Cardiac muscle cell (in vitro differentiated cells and primary cell): Measurements from ENCODE around the gene ZC2HC1B. TPM values are rescaled to one million over a fixed set of nuclear protein-coding genes. Genes with fewer than 3 reads are reported as not detected.
A peak's percentile ranks its signal among the peaks of the same experiment; 100 is the strongest.
"Not testable (repeated sequence)": the region's sequence is repeated elsewhere in the genome, so short reads cannot be mapped to it uniquely, and the experiment has no call there.

Source experiments
- DNase-seq, 2 donors: peaks; one replicate each; pipeline versions ENCODE4 v3.0.0 to v3.0.0-alpha.2; 2010 to 2017; ENCODE audit warnings: low read depth in 1 of 2, low spot score in 1 of 2
- H3K27ac ChIP-seq: fragments of 200-600 bp; sonication (generic); 2 replicates; pipeline ENCODE4 v1.5.1; 2016
- H3K27me3 ChIP-seq: fragments of 200-600 bp; sonication (generic); 2 replicates; pipeline ENCODE4 v1.6.0; 2016; ENCODE audit warnings: control low read depth
- H3K36me3 ChIP-seq: fragments of 200-600 bp; sonication (generic); 2 replicates; pipeline ENCODE4 v1.5.1; 2016; ENCODE audit warnings: control low read depth
- H3K4me1 ChIP-seq: fragments of 200-600 bp; sonication (generic); 2 replicates; pipeline ENCODE4 v1.8.1; 2017; ENCODE audit warnings: low read depth, mild to moderate bottlenecking, mixed run types
- H3K4me3 ChIP-seq: fragments of 200-600 bp; sonication (generic); 2 replicates; pipeline ENCODE4 v1.5.1; 2016; ENCODE audit warnings: mild to moderate bottlenecking
- H3K9me3 ChIP-seq: fragments of 200-600 bp; sonication (generic); 2 replicates; pipeline ENCODE4 v1.5.1; 2017; ENCODE audit warnings: low read depth, mild to moderate bottlenecking, control low read depth
- CTCF ChIP-seq: IDR thresholded peaks from 2 replicates; pipeline ENCODE4 v1.5.1; 2012; ENCODE audit warnings: low read depth, mild to moderate bottlenecking, low read length
- polyA plus RNA-seq: library from polyadenylated mRNA; unstranded; fragments of >200 nt; fragmentation: Nextera tagmentation; extraction: Ambion mirVana; gene quantifications from 2 replicates; pipeline ENCODE4 v1.2.1, GENCODE V29; 2016
- total RNA-seq: library from RNA; depleted of rRNA; stranded (reverse); fragments of >200 nt; gene quantifications from 2 replicates; pipeline ENCODE4 v1.2.3, GENCODE V29; 2016

Gene ZC2HC1B
- total and polyA plus RNA-seq, 2 experiments from 2014 or later, result not detected

DNA sequence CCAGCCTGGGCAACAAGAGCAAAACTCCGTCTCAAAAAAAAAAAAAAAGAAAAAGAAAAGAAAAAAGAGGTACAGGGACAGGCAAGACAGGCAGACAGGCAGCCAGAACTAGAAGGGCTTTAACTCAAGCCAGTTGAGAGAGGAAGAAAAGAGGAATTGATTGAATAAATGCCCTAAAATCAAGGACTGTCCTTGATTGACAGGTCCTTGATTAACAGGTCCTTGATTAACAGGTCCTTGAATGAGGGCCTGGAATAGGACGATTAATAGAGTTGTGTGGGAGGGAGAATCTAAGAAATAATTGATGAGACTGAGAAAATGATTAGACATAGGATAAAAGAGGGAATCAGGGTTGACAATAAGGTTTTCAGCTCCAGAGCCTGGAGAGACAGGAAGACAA lies 36.1 kb downstream of the ZC2HC1B start:
- no peaks in the 10 kb centered on the region for H3K27me3 ChIP-seq
- H3K36me3 ChIP-seq, result no peaks in the 10 kb centered on the region
- H3K27ac ChIP-seq, result no peak overlapping the region
- no peak overlapping the region for H3K4me3 ChIP-seq
- peaks cover 11% of the 10 kb centered on the region for H3K4me1 ChIP-seq
- no peak for TF ChIP-seq CTCF
- no peaks in the 10 kb centered on the region for H3K9me3 ChIP-seq
- no peak for DNase-seq

GRCh38 chr6:143901885-143902750 lies 37.8 kb downstream of the ZC2HC1B start:
- no peaks in the 10 kb centered on the region for H3K27me3 ChIP-seq
- TF ChIP-seq CTCF, result no peak
- peak; percentile 20 to 96 for DNase-seq
- H3K9me3 ChIP-seq, result no peaks in the 10 kb centered on the region
- peak overlapping the region; percentile 70 for H3K27ac ChIP-seq
- H3K36me3 ChIP-seq, result no peaks in the 10 kb centered on the region
- no peak overlapping the region for H3K4me3 ChIP-seq
- peaks cover 11% of the 10 kb centered on the region for H3K4me1 ChIP-seq

- DNase-seq, result no peak
- Histone ChIP-seq H3K9me3 (no peaks in the 10 kb centered on the region), H3K27ac (no peak overlapping the region)
Observed at GRCh38 chr6:143902827-143903226, 38.6 kb downstream of the ZC2HC1B start.

GRCh38 chr6:143911028-143911427 lies 46.8 kb downstream of the ZC2HC1B start:
- DNase-seq, result no peak
- no peaks in the 10 kb centered on the region for H3K27me3 ChIP-seq
- H3K36me3 ChIP-seq, result no peaks in the 10 kb centered on the region
- no peak for TF ChIP-seq CTCF
- H3K9me3 ChIP-seq, result no peaks in the 10 kb centered on the region
- no peak overlapping the region for H3K27ac ChIP-seq
- no peak overlapping the region for H3K4me3 ChIP-seq
- H3K4me1 ChIP-seq, result no peaks in the 10 kb centered on the region

More at GRCh38 chr6:143902827-143903226, 38.6 kb downstream of the ZC2HC1B start:
- H3K4me1 ChIP-seq, result peaks cover 11% of the 10 kb centered on the region
- no peaks in the 10 kb centered on the region for H3K27me3 ChIP-seq
- H3K4me3 ChIP-seq, result no peak overlapping the region
- no peaks in the 10 kb centered on the region for H3K36me3 ChIP-seq
- TF ChIP-seq CTCF, result no peak

DNA sequence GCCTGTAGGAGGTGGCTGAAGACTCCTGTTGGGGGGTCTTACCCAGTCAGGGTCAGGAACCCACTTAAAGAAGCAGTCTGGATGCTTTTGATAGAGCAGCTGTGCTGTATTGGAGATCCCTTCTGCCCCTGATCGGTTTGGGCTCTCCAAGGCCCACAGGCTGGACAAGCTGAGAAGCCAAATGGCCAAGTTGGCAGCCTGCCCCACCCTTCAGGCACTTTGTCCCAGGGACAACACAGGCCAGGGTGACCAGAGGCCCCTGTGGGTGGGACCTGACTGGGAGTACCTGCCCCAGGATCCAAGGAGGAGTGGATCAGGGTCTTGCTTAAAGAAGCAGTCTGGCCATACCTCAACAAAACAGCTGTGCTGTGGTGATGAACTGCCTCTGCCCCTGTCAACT lies 48.4 kb downstream of the ZC2HC1B start:
- TF ChIP-seq CTCF, result no peak
- Histone ChIP-seq H3K9me3 (no peaks in the 10 kb centered on the region), H3K4me1 (no peaks in the 10 kb centered on the region), H3K27me3 (no peaks in the 10 kb centered on the region), H3K36me3 (no peaks in the 10 kb centered on the region), H3K27ac (no peak overlapping the region), H3K4me3 (no peak overlapping the region)
- no peak for DNase-seq

DNA sequence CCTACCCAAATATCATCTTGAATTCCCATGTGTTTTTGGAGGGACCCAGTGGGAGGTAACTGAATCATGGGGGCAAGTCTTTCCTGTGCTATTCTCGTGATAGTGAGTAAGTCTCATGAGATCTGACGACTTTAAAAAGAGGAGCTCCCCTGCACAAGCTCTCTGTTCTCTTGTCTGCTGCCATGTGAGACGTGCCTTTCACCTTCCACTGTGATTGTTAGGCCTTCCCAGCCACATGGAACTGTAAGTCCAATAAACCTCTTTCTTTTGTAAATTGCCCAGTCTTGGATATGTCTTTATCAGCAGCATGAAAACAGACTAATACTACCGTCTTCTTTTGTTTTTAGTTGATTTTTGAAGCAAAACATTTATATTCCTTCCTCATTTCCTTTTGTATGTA lies 52.8 kb downstream of the ZC2HC1B start:
- DNase-seq, H3K36me3 ChIP-seq, H3K27ac ChIP-seq: not testable (repeated sequence)

More for the DNA sequence above, 52.8 kb downstream of the ZC2HC1B start:
- H3K4me3 ChIP-seq, H3K27me3 ChIP-seq, H3K9me3 ChIP-seq, H3K4me1 ChIP-seq: not testable (repeated sequence)
